Measurements from ENCODE around the gene ETV6.

ETV6 gene

GRCh38 chr12:11815397-11815796 lies 165.9 kb downstream of the ETV6 start:
- Histone ChIP-seq H3K36me3 (ENCODE audit: control insufficient read depth, insufficient read depth, low read length, severe bottlenecking) (no peaks in the 10 kb centered on the region), H3K4me1 (ENCODE audit: control insufficient read depth, insufficient read depth, low read length) (peaks cover 35% of the 10 kb centered on the region), H3K9me3 (ENCODE audit: control insufficient read depth, low read length) (no peaks in the 10 kb centered on the region), H3K4me3 (ENCODE audit: low read length) (no peak overlapping the region), H3K9ac (ENCODE audit: low read length) (no peak overlapping the region), H3K27me3 (replicated peaks; ENCODE audit: control insufficient read depth, insufficient read depth, low read length) (no peaks in the 10 kb centered on the region)
- no peak for DNase-seq (ENCODE audit: low read depth)

GRCh38 chr12:11819643-11820042 lies 170.2 kb downstream of the ETV6 start:
- no peak for DNase-seq (ENCODE audit: low read depth)
- Histone ChIP-seq H3K4me1 (ENCODE audit: control insufficient read depth, insufficient read depth, low read length) (peaks cover 20% of the 10 kb centered on the region), H3K4me3 (ENCODE audit: low read length) (no peak overlapping the region), H3K9me3 (ENCODE audit: control insufficient read depth, low read length) (no peaks in the 10 kb centered on the region), H3K36me3 (ENCODE audit: control insufficient read depth, insufficient read depth, low read length, severe bottlenecking) (no peaks in the 10 kb centered on the region), H3K27me3 (replicated peaks; ENCODE audit: control insufficient read depth, insufficient read depth, low read length) (no peaks in the 10 kb centered on the region), H3K9ac (ENCODE audit: low read length) (no peak overlapping the region)

- no peak for DNase-seq (ENCODE audit: low read depth)
- Histone ChIP-seq H3K27me3 (replicated peaks; ENCODE audit: control insufficient read depth, insufficient read depth, low read length) (no peaks in the 10 kb centered on the region), H3K36me3 (ENCODE audit: control insufficient read depth, insufficient read depth, low read length, severe bottlenecking) (no peaks in the 10 kb centered on the region), H3K9ac (ENCODE audit: low read length) (no peak overlapping the region), H3K4me3 (ENCODE audit: low read length) (no peak overlapping the region), H3K4me1 (ENCODE audit: control insufficient read depth, insufficient read depth, low read length) (peaks cover 18% of the 10 kb centered on the region), H3K9me3 (ENCODE audit: control insufficient read depth, low read length) (no peaks in the 10 kb centered on the region)
Measured at GRCh38 chr12:11820476-11820875, 171.0 kb downstream of the ETV6 start.

- Histone ChIP-seq H3K9ac (ENCODE audit: low read length) (no peak overlapping the region), H3K36me3 (ENCODE audit: control insufficient read depth, insufficient read depth, low read length, severe bottlenecking) (no peaks in the 10 kb centered on the region), H3K9me3 (ENCODE audit: control insufficient read depth, low read length) (no peaks in the 10 kb centered on the region), H3K27me3 (replicated peaks; ENCODE audit: control insufficient read depth, insufficient read depth, low read length) (no peaks in the 10 kb centered on the region), H3K4me3 (ENCODE audit: low read length) (no peak overlapping the region), H3K4me1 (ENCODE audit: control insufficient read depth, insufficient read depth, low read length) (peaks cover 23% of the 10 kb centered on the region)
- DNase-seq (ENCODE audit: low read depth) = no peak
Measured at GRCh38 chr12:11821386-11822080, 172.1 kb downstream of the ETV6 start.

- H3K36me3 ChIP-seq (ENCODE audit: control insufficient read depth, insufficient read depth, low read length, severe bottlenecking) = no peaks in the 10 kb centered on the region
- H3K4me1 ChIP-seq (ENCODE audit: control insufficient read depth, insufficient read depth, low read length) = peaks cover 30% of the 10 kb centered on the region
- no peaks in the 10 kb centered on the region for H3K9me3 ChIP-seq (ENCODE audit: control insufficient read depth, low read length)
- H3K4me3 ChIP-seq (ENCODE audit: low read length) = no peak overlapping the region
- no peak for DNase-seq (ENCODE audit: low read depth)
- no peaks in the 10 kb centered on the region for H3K27me3 ChIP-seq (replicated peaks; ENCODE audit: control insufficient read depth, insufficient read depth, low read length)
- H3K9ac ChIP-seq (ENCODE audit: low read length) = peak overlapping the region; percentile 30
Measured at GRCh38 chr12:11822081-11822834, 172.8 kb downstream of the ETV6 start.

GRCh38 chr12:11823043-11823442 lies 173.6 kb downstream of the ETV6 start:
- H3K27me3 ChIP-seq (replicated peaks; ENCODE audit: control insufficient read depth, insufficient read depth, low read length) = no peaks in the 10 kb centered on the region
- H3K9ac ChIP-seq (ENCODE audit: low read length) = peak overlapping the region; percentile 30
- peak; percentile 52 for DNase-seq (ENCODE audit: low read depth)
- H3K4me3 ChIP-seq (ENCODE audit: low read length) = no peak overlapping the region
- peaks cover 37% of the 10 kb centered on the region for H3K4me1 ChIP-seq (ENCODE audit: control insufficient read depth, insufficient read depth, low read length)
- H3K36me3 ChIP-seq (ENCODE audit: control insufficient read depth, insufficient read depth, low read length, severe bottlenecking) = no peaks in the 10 kb centered on the region
- H3K9me3 ChIP-seq (ENCODE audit: control insufficient read depth, low read length) = no peaks in the 10 kb centered on the region

- Histone ChIP-seq H3K4me3 (ENCODE audit: low read length) (no peak overlapping the region), H3K9ac (ENCODE audit: low read length) (no peak overlapping the region), H3K36me3 (ENCODE audit: control insufficient read depth, insufficient read depth, low read length, severe bottlenecking) (no peaks in the 10 kb centered on the region), H3K27me3 (replicated peaks; ENCODE audit: control insufficient read depth, insufficient read depth, low read length) (no peaks in the 10 kb centered on the region), H3K4me1 (ENCODE audit: control insufficient read depth, insufficient read depth, low read length) (peaks cover 42% of the 10 kb centered on the region), H3K9me3 (ENCODE audit: control insufficient read depth, low read length) (no peaks in the 10 kb centered on the region)
- DNase-seq (ENCODE audit: low read depth) = no peak
Measured at GRCh38 chr12:11823593-11823992, 174.1 kb downstream of the ETV6 start.

GRCh38 chr12:11824069-11824468 lies 174.6 kb downstream of the ETV6 start:
- H3K4me1 ChIP-seq (ENCODE audit: control insufficient read depth, insufficient read depth, low read length) = peaks cover 47% of the 10 kb centered on the region
- H3K4me3 ChIP-seq (ENCODE audit: low read length) = no peak overlapping the region
- no peaks in the 10 kb centered on the region for H3K27me3 ChIP-seq (replicated peaks; ENCODE audit: control insufficient read depth, insufficient read depth, low read length)
- no peaks in the 10 kb centered on the region for H3K36me3 ChIP-seq (ENCODE audit: control insufficient read depth, insufficient read depth, low read length, severe bottlenecking)
- no peaks in the 10 kb centered on the region for H3K9me3 ChIP-seq (ENCODE audit: control insufficient read depth, low read length)
- no peak overlapping the region for H3K9ac ChIP-seq (ENCODE audit: low read length)
- DNase-seq (ENCODE audit: low read depth) = no peak

GRCh38 chr12:11824736-11825135 lies 175.3 kb downstream of the ETV6 start:
- H3K9me3 ChIP-seq (ENCODE audit: control insufficient read depth, low read length) = no peaks in the 10 kb centered on the region
- H3K27me3 ChIP-seq (replicated peaks; ENCODE audit: control insufficient read depth, insufficient read depth, low read length) = no peaks in the 10 kb centered on the region
- no peak overlapping the region for H3K4me3 ChIP-seq (ENCODE audit: low read length)
- no peak overlapping the region for H3K9ac ChIP-seq (ENCODE audit: low read length)
- no peak for DNase-seq (ENCODE audit: low read depth)
- no peaks in the 10 kb centered on the region for H3K36me3 ChIP-seq (ENCODE audit: control insufficient read depth, insufficient read depth, low read length, severe bottlenecking)
- peaks cover 54% of the 10 kb centered on the region for H3K4me1 ChIP-seq (ENCODE audit: control insufficient read depth, insufficient read depth, low read length)

- no peak for DNase-seq (ENCODE audit: low read depth)
- H3K36me3 ChIP-seq (ENCODE audit: control insufficient read depth, insufficient read depth, low read length, severe bottlenecking) = no peaks in the 10 kb centered on the region
- no peaks in the 10 kb centered on the region for H3K27me3 ChIP-seq (replicated peaks; ENCODE audit: control insufficient read depth, insufficient read depth, low read length)
- no peak overlapping the region for H3K9ac ChIP-seq (ENCODE audit: low read length)
- peaks cover 59% of the 10 kb centered on the region for H3K4me1 ChIP-seq (ENCODE audit: control insufficient read depth, insufficient read depth, low read length)
- H3K4me3 ChIP-seq (ENCODE audit: low read length) = no peak overlapping the region
- H3K9me3 ChIP-seq (ENCODE audit: control insufficient read depth, low read length) = no peaks in the 10 kb centered on the region
Measured at GRCh38 chr12:11825278-11825677, 175.8 kb downstream of the ETV6 start.

GRCh38 chr12:11826574-11826973 lies 177.1 kb downstream of the ETV6 start:
- DNase-seq (ENCODE audit: low read depth) = no peak
- Histone ChIP-seq H3K9ac (ENCODE audit: low read length) (peak overlapping the region; percentile 75), H3K27me3 (replicated peaks; ENCODE audit: control insufficient read depth, insufficient read depth, low read length) (no peaks in the 10 kb centered on the region), H3K4me1 (ENCODE audit: control insufficient read depth, insufficient read depth, low read length) (peaks cover 65% of the 10 kb centered on the region), H3K36me3 (ENCODE audit: control insufficient read depth, insufficient read depth, low read length, severe bottlenecking) (no peaks in the 10 kb centered on the region), H3K9me3 (ENCODE audit: control insufficient read depth, low read length) (no peaks in the 10 kb centered on the region), H3K4me3 (ENCODE audit: low read length) (no peak overlapping the region)
